H9 (cell line): ENCODE data around the gene ST6GAL1. TPM values are rescaled to one million over a fixed set of nuclear protein-coding genes. Genes with fewer than 3 reads are reported as not detected.

Experiments
- DNase-seq: peaks from one replicate; pipeline ENCODE4 v3.0.0-alpha.2; 2017
- H2AFZ ChIP-seq: one replicate; pipeline ENCODE4 v1.6.1; 2013; ENCODE audit warnings: mild to moderate bottlenecking, low read length, control low read depth, moderate library complexity
- H2AK5ac ChIP-seq: 2 replicates; pipeline ENCODE4 v1.6.1; 2013; ENCODE audit warnings: low read length, control low read depth, mixed read lengths; ENCODE audit not compliant: insufficient read length
- H2BK120ac ChIP-seq: one replicate; pipeline ENCODE4 v1.6.1; 2013; ENCODE audit warnings: low read depth, mild to moderate bottlenecking, low read length, control low read depth, inconsistent platforms; ENCODE audit not compliant: poor library complexity, severe bottlenecking
- H2BK12ac ChIP-seq: 2 replicates; pipeline ENCODE4 v1.6.1; 2013; ENCODE audit warnings: low read length, control low read depth, mixed read lengths, low read depth; ENCODE audit not compliant: insufficient read length
- H2BK15ac ChIP-seq: 2 replicates; pipeline ENCODE4 v1.6.1; 2013; ENCODE audit warnings: low read depth, low read length, control low read depth
- H2BK20ac ChIP-seq: one replicate; pipeline ENCODE4 v1.6.1; 2013; ENCODE audit warnings: low read depth, mild to moderate bottlenecking, low read length, control low read depth, inconsistent platforms; ENCODE audit not compliant: poor library complexity, severe bottlenecking
- H2BK5ac ChIP-seq: 2 replicates; pipeline ENCODE4 v1.6.1; 2013; ENCODE audit warnings: low read length, control low read depth, mixed read lengths; ENCODE audit not compliant: insufficient read length
- H3K14ac ChIP-seq: 2 replicates; pipeline ENCODE4 v1.6.1; 2013; ENCODE audit warnings: low read length, control low read depth; ENCODE audit not compliant: insufficient read depth
- H3K18ac ChIP-seq: 2 replicates; pipeline ENCODE4 v1.6.1; 2013; ENCODE audit warnings: low read depth, mild to moderate bottlenecking, mixed read lengths, low read length, control low read depth; ENCODE audit not compliant: insufficient read length
- H3K23ac ChIP-seq: 2 replicates; pipeline ENCODE4 v1.6.1; 2013; ENCODE audit warnings: low read length, control low read depth, mixed read lengths, low read depth; ENCODE audit not compliant: insufficient read length
- H3K23me2 ChIP-seq: 2 replicates; pipeline ENCODE4 v1.6.1; 2013; ENCODE audit warnings: low read depth, mild to moderate bottlenecking, mixed read lengths, low read length, control low read depth; ENCODE audit not compliant: insufficient read length, poor library complexity, severe bottlenecking
- H3K27ac ChIP-seq: 2 replicates; pipeline ENCODE4 v1.5.1; 2013; ENCODE audit warnings: low read length, control low read depth, mixed read lengths, low read depth; ENCODE audit not compliant: insufficient read length
- H3K27me3 ChIP-seq: 2 replicates; pipeline ENCODE4 v1.6.1; 2013; ENCODE audit warnings: low read length, control low read depth, inconsistent platforms; ENCODE audit not compliant: insufficient read depth
- H3K4ac ChIP-seq: 2 replicates; pipeline ENCODE4 v1.6.1; 2013; ENCODE audit warnings: low read depth, mild to moderate bottlenecking, control low read depth, inconsistent platforms, low read length, moderate library complexity
- H3K4me1 ChIP-seq: 2 replicates; pipeline ENCODE4 v1.6.1; 2013; ENCODE audit warnings: low read length, control low read depth, inconsistent platforms; ENCODE audit not compliant: insufficient read depth
- H3K4me2 ChIP-seq: 2 replicates; pipeline ENCODE4 v1.6.1; 2013; ENCODE audit warnings: low read length, control low read depth, mixed read lengths; ENCODE audit not compliant: insufficient read length, insufficient read depth
- H3K56ac ChIP-seq: 2 replicates; pipeline ENCODE4 v1.6.1; 2013; ENCODE audit warnings: low read depth, mild to moderate bottlenecking, mixed read lengths, low read length, control low read depth; ENCODE audit not compliant: insufficient read length
- H3K79me1 ChIP-seq: 2 replicates; pipeline ENCODE4 v1.6.1; 2013; ENCODE audit warnings: low read depth, mild to moderate bottlenecking, moderate library complexity, low read length, control low read depth, inconsistent platforms; ENCODE audit not compliant: insufficient read depth, poor library complexity, severe bottlenecking
- H3K79me2 ChIP-seq: 2 replicates; pipeline ENCODE4 v1.6.1; 2013; ENCODE audit warnings: low read length, control low read depth, inconsistent platforms; ENCODE audit not compliant: insufficient read depth
- H3K9ac ChIP-seq: 2 replicates; pipeline ENCODE4 v1.6.1; 2013; ENCODE audit warnings: low read length, control low read depth, mixed read lengths; ENCODE audit not compliant: insufficient read length; ENCODE audit errors: extremely low read depth
- H3K9me3 ChIP-seq: one replicate; pipeline ENCODE4 v1.6.1; 2013; ENCODE audit warnings: low read depth, low read length, inconsistent platforms; ENCODE audit not compliant: control insufficient read depth
- H3T11ph ChIP-seq: one replicate; pipeline ENCODE4 v1.6.1; 2013; ENCODE audit warnings: mild to moderate bottlenecking, low read length, control low read depth, inconsistent platforms
- H4K20me1 ChIP-seq: one replicate; pipeline ENCODE4 v1.6.1; 2013; ENCODE audit not compliant: control insufficient read depth, insufficient read length, insufficient read depth
- H4K5ac ChIP-seq: 2 replicates; pipeline ENCODE4 v1.6.1; 2013; ENCODE audit warnings: low read depth, mild to moderate bottlenecking, mixed read lengths, low read length, control low read depth; ENCODE audit not compliant: insufficient read length
- H4K8ac ChIP-seq: replicated peaks from 2 replicates; pipeline ENCODE4 v1.6.1; 2013; ENCODE audit warnings: low read length, control low read depth, mixed read lengths, low read depth; ENCODE audit not compliant: insufficient read length
- H4K91ac ChIP-seq: 2 replicates; pipeline ENCODE4 v1.6.1; 2013; ENCODE audit warnings: low read depth, mild to moderate bottlenecking, moderate library complexity, mixed read lengths, low read length, control low read depth; ENCODE audit not compliant: insufficient read length
- H3K27ac Mint-ChIP-seq, 3 experiments: 2 replicates in 2 of 3; 3 replicates in 1 of 3; pipeline ENCODE4 v1.8.0; 2020 to 2021; ENCODE audit warnings: mixed read lengths in 3 of 3, mild to moderate bottlenecking in 1 of 3, moderate library complexity in 1 of 3
- H3K27me3 Mint-ChIP-seq: 2 replicates; pipeline ENCODE4 v1.8.0; 2021; ENCODE audit warnings: low read depth, mild to moderate bottlenecking, moderate library complexity, mixed read lengths
- H3K36me3 Mint-ChIP-seq, 3 experiments: 2 replicates in 2 of 3; 3 replicates in 1 of 3; pipeline ENCODE4 v1.8.0; 2020 to 2021; ENCODE audit warnings: low read depth in 3 of 3, mixed read lengths in 3 of 3; ENCODE audit not compliant: insufficient read depth in 1 of 3
- H3K4me1 Mint-ChIP-seq, 2 experiments: 2 replicates each; pipeline ENCODE4 v1.8.0; 2020; ENCODE audit warnings: mixed read lengths in 2 of 2
- H3K4me3 Mint-ChIP-seq, 2 experiments: 2 replicates in 1 of 2; 3 replicates in 1 of 2; pipeline ENCODE4 v1.8.0; 2020 to 2021; ENCODE audit warnings: mild to moderate bottlenecking in 2 of 2, mixed read lengths in 2 of 2, moderate library complexity in 1 of 2
- H3K9me3 Mint-ChIP-seq, 2 experiments: 2 replicates in 1 of 2; 3 replicates in 1 of 2; pipeline ENCODE4 v1.8.0; 2020; ENCODE audit warnings: mild to moderate bottlenecking in 2 of 2, mixed read lengths in 2 of 2, moderate library complexity in 1 of 2
- CTCF ChIP-seq: fragments of 200-600 bp; sonication (generic); conservative IDR thresholded peaks from 3 replicates; pipeline ENCODE4 v1.8.0; 2021; ENCODE audit warnings: antibody characterized with exemption, mild to moderate bottlenecking
- WGBS: extraction: QIAGEN DNeasy Blood & Tissue Kit; methylation state at CpG from one replicate; pipeline ENCODE4 v1.1.7; 2013; ENCODE audit warnings: missing lambda C conversion rate, low lambda C conversion rate, mixed read lengths; ENCODE audit not compliant: insufficient read length; ENCODE audit errors: extremely low coverage; 5-methylcytosine and 5-hydroxymethylcytosine counted together
- total RNA-seq: library from RNA; stranded (reverse); gene quantifications from 2 replicates; pipeline ENCODE4 v1.2.1, GENCODE V29; 2021

The ST6GAL1 gene
- total RNA-seq, 1 experiment from 2014 or later = 139 TPM

- H2AFZ ChIP-seq = no peak overlapping the region
- no peak overlapping the region for H2AK5ac ChIP-seq
- no peak overlapping the region for H2BK20ac ChIP-seq
- no peak overlapping the region for H3K4me2 ChIP-seq
- no peak overlapping the region for H2BK5ac ChIP-seq
- H3K23ac ChIP-seq = no peak overlapping the region
- no peaks in the 10 kb centered on the region for H3K9me3 ChIP-seq
- H4K91ac ChIP-seq = no peak overlapping the region
- H3T11ph ChIP-seq = no peak overlapping the region
- no peak overlapping the region for H3K56ac ChIP-seq
- peaks cover 13 to 19% of the 10 kb centered on the region in 2 experiments for H3K4me1 Mint-ChIP-seq
- no peaks in the 10 kb centered on the region; the same call in 1 of the 2 replicates for H3K27me3 ChIP-seq
- no peaks in the 10 kb centered on the region for H3K79me1 ChIP-seq
- H4K8ac ChIP-seq = no peak overlapping the region
- no peak overlapping the region for H2BK15ac ChIP-seq
- H3K9ac ChIP-seq = no peak overlapping the region
- H2BK12ac ChIP-seq = no peak overlapping the region
- H3K23me2 ChIP-seq = peaks cover 3% of the 10 kb centered on the region
- H3K9me3 Mint-ChIP-seq = peaks cover 0 to 4% of the 10 kb centered on the region in 2 experiments; a peak in 2 of 5 replicates
- no peaks in the 10 kb centered on the region; a peak in 1 of 7 replicates for H3K36me3 Mint-ChIP-seq
- H3K18ac ChIP-seq = no peak overlapping the region
- no peak for DNase-seq
- no peak overlapping the region for H3K27ac Mint-ChIP-seq
- no peak overlapping the region for H3K27ac ChIP-seq
- no peak overlapping the region for H3K14ac ChIP-seq
- no peaks in the 10 kb centered on the region for H3K79me2 ChIP-seq
- no peak overlapping the region for H4K5ac ChIP-seq
- WGBS = no CpG with 5 or more reads among the region's 1 CpG
- H3K4ac ChIP-seq = no peak overlapping the region
- H3K27me3 Mint-ChIP-seq = peaks cover 19% of the 10 kb centered on the region
- no peaks in the 10 kb centered on the region for H3K4me1 ChIP-seq
- no peaks in the 10 kb centered on the region for H4K20me1 ChIP-seq
- no peak overlapping the region for H3K4me3 Mint-ChIP-seq
- no peak overlapping the region for H2BK120ac ChIP-seq
- no peak for TF ChIP-seq CTCF
Observed at GRCh38 chr3:186925826-186926225, 4.5 kb upstream of the ST6GAL1 start.
